ENCODE results near the gene PLEK. TPM values are rescaled to one million over a fixed set of nuclear protein-coding genes. Genes with fewer than 3 reads are reported as not detected.

The PLEK gene
- total RNA-seq, 1 experiment from 2014 or later = not detected

DNA sequence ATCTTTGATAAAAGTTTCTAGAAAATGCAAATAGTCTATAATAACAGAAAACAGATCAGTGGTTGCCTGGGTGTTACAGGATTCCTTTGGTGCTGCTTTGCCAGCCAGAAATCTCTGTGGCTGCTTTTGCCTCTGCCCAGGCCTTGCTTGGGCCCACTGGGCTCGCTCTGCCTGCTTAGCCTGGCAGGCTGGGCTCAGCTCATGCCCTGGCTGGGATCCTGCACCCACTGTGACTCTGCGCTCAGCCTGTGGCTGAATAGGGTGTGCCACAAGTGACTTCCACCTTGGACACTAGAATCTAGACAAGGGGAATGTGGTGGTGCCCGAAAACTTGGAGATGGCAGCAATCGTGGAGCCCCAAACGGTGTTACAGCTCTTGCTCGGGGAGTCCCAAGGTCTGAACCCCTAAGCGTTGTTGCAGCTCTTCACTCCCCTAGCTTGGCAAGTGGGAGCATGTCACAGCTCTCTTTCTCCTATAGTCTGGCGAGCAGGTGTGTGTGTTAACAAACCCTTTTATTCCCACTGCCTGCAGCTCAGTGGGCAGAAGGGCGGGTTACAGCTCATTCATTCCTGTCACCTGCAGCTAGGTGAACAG is 51.1 kb downstream of the PLEK start:
- DNase-seq (ENCODE audit: low read depth) = no peak

DNA sequence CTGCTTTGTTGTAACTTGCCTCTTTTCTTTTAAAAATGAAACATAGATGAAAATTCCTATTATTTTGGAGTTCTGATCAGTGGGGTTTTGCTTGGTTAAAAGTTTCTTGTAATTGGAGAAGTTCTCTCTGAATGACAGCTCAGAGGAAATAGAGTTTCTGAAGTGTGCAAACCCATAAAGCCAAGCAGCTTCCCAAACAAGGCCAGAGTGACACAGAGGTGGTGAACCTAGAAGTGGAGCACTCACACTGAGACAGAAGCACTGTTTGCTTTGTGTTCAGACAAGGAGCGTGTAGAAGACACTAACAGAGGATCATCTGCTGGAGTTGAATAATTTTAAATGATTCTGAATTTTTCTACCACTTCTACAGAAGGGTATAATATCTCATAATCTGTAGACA is 52.8 kb downstream of the PLEK start:
- DNase-seq (ENCODE audit: low read depth) = no peak

DNA sequence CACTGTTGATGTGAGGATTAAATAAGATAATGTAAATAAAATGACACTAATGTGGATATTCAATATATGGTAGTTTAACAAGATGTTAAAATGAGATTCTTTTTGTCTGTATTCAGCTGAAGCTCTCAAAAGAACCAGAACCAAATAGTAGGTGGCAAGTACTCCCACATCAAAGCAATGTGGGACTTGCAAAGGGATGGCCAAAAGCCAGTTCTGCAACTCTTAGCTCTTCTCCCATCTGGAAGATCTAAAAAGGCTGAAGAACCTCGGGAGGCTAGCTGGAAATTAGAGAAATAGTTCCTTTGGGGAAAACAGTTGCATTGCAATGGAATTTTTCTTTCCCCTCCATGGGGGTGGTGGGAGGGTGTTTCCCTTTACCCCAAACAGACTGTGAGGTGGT is 53.3 kb downstream of the PLEK start:
- no peak for DNase-seq (ENCODE audit: low read depth)

DNA sequence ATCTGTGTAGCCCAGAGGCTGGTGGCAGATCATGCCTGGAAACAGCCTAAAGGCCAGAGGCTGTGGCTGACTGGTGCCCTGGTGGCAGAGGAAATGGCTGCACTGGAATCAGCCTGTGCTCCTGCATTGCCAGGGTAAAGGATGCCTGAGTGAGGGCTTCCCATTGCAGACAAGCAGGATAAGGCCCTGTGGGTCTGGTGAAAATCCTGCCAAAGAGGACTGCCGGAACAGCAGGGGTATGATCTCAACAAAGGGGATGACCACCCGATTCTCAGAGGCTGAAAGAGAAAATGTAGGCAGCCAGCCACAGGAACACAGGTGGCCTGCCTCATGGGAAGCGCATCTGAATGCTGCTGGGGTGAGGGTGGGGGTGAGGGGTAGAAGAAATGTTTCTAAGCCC is 53.8 kb downstream of the PLEK start:
- no peak for DNase-seq (ENCODE audit: low read depth)

DNA sequence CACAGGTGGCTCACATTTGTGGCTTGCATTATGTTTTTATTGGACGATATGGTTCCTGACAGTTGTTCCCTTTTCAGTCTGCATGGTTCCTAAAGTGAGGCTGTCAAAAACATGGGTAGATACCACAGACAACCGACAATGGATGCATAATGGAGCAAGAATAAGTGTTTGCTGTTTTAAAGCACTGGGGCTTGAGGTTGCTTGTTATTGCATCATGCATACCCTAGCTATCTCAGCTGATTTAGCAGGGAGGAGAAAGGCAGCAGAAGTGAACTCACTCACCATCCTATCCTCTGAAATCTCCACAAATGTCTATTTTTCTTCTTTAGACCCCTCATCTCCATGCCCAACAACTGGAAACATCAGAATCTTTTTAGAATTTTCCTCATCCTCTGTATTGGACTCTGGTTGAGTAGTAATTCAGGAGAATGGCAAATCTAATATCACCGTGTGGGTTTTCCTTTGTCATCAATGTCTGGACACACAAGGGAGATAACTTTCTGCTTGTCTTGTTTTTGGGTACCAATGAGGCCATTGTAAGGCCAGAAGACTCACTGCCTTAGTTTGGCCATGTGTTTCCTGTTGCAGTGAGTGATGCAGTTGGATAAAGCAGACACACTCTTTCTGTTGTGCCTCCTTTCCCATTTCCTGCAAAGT is 55.3 kb downstream of the PLEK start:
- no peak for DNase-seq (ENCODE audit: low read depth)

DNA sequence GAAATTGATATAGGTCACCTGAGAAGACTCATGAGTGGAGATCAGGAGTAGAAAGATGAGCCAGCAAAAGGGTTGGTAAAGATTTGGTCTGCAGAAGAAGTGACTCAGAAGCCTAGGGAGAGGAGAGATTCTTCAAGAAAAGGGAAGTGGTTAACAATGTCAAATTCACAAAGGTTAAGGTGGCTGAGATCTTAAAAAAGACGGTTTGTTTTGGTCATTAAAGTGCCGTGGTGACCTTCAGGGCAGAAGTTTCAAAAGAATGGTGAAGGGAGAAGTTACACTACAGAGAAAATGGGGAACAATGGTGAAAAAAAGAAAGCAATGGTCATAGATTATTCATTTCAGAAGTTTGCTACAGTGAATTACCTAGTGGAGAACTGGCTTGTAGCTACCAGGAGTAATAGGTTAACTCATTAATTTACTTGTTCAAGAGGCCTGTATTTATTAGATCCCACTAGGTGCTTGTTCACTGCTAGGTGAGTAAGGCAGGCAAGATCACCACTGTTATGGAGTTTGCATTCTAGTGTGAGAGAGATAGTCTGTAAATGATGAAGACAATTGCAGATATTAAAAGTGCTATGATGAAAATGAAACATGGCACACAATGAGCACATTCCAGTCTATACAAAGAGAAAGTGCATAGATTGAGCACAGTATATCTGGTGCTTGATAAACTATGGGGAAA is 59.0 kb downstream of the PLEK start:
- DNase-seq (ENCODE audit: low read depth) = no peak

DNA sequence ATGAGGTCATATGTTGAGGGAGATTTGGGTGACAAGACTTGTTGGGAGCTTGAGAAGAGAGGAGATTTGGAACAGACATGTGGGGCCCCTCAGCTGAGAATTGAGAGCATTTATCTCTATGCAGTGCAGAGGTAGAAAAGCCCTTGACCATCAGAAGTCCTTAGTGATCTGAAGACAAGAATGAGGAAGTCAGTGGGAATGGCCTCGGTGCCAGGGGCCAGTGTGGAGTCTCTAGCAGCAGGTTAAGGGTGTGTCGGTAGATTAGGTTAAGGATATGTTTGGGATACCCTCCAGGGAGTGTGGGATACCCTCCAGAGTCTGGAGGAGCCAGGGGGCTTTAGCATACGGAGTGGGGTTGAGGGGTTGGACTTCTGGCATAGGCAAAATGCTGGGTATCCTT is 60.4 kb downstream of the PLEK start:
- no peak for DNase-seq (ENCODE audit: low read depth)

DNA sequence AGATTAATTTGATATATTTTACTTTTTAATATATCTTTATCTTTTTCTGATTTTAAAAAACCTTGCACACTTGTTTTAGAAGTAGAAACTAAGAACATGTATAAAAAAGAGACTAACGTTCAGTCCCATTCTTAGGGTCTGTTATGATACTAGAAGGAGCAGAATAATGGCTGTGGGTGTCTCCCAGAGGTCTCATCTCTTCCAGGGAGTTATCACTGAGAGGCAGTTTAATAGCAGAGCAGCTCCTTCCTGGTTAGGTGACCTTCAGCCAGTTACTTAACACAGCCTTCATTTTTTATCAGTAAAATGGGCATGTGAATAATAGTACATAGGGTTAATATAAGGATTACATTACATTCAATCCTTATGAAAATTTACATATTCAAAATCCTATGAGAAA is 61.4 kb downstream of the PLEK start:
- DNase-seq (ENCODE audit: low read depth) = no peak

DNA sequence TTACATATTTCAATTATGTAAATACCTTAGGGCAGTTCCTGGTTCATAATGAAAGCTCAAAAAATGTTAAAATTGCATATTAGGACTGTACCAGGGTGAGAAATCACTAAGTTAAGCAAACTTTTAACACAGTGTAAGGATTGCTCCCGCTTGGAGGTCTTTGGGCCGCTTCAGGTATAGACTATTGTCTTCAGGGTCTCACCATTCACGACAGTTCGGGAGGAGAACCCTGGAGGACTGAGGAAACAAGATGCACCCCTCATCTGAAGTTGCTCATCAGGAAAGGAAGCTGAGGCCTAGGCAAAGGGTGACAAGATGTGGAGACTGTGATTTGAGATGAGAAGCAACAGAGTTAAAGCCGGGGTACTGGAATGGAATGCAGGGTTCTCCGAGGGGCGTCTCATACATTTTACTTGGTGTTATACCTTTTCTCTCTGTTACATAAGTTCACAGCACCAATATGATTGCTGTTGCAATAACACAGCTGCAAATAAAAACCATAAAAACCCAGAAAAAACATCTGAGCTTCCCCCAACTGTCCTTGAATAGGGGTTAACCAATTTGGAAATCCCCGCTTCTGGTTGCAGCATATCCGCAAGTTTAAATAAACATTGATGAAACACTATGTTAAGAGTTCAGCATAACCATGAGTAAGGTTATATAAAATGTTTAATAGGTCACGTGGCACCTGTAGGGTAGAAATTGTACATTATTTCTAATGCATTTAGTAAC is 61.9 kb downstream of the PLEK start:
- DNase-seq (ENCODE audit: low read depth) = peak; percentile 40

DNA sequence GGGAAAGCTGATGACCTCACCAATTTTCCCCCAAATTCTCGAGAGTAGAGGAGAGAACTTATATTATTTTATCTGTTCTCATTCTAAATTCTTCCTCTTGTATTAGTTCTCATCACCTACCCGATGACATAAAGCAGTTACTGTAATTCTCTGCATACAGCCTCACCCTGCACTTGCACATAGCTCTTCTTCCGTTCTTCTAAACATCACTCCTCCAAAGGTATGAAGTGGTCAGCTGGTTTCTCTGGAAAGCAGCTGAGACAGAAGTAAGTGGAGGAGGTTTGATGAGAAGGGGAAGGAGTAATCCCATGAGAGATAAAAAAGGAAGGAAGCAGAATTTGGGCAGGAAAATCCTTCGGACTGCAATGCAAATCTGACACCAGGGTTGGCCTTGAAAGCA is 63.0 kb downstream of the PLEK start:
- DNase-seq (ENCODE audit: low read depth) = no peak

DNA sequence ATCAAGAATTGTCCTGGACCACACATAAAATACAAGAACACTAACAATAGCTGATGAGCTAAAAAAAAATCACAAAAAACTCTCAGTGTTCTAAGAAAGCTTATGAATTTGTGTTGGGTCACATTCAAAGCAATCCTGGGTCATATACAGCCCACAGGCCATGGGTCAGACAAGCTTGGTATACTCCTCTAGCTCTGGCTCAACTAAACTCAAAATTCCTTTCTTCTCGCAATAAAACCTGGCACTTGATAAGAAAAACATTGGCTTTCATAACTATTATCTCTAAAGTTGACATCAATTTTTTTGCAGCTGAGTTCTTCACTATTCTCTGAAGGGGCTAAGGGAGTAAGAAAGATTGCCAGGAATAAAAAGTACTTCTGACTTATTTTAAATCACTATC is 63.7 kb downstream of the PLEK start:
- DNase-seq (ENCODE audit: low read depth) = no peak

DNA sequence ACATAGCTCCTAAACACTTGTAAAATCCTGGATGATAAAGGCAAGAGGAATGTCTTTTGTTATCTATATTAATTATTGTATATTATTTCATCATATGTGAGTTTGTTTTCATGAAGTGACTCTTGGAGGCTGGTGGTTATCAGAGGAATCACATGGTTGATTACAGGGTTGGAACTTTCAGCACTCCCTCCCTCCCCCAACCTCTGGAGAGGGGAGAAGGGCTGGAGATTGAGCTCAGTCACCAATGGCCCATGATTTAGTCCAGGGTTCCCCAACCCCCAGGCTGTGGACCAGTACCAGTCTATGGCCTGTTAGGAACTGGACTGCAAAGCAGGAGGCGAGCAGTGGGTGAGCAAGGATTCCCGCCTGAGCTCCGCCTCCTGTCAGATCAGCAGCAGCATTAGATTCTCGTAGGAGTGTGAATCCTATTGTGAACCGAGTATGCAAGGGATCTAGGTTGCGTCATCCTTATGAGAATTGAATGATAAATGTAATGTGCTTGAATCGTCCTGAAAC is 64.3 kb downstream of the PLEK start:
- no peak for DNase-seq (ENCODE audit: low read depth)

DNA sequence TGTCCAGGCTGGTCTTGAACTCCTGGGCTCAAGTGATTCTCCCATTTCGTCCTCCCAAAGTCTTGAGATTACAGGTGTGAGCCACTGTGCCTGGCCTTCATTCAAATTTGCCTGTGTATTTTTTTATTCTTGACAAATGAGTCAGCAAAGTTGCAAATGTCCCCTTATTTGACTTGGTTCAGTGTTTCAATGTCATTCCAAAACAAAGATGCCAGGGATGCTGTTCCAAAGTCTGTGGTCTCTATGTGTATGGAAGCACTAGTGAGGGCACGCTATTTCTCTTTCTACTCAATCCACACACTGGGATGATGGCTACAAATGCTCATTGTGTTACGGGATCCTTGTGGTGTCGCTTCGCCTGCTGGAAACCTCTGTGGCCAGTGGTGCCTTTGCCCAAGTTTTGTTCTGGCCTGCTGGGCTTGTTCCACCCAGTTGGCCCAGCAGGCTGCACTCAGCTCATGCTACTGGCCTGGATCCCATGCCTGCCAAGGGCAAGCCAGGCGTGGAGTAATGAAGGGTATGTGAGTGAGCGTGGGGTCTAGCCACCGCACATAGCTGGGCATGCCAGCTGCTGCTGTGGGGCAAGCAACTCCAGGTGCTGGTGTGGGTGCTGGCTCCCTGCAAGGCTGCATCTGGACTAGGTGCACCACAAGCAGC is 66.4 kb downstream of the PLEK start:
- no peak for DNase-seq (ENCODE audit: low read depth)

DNA sequence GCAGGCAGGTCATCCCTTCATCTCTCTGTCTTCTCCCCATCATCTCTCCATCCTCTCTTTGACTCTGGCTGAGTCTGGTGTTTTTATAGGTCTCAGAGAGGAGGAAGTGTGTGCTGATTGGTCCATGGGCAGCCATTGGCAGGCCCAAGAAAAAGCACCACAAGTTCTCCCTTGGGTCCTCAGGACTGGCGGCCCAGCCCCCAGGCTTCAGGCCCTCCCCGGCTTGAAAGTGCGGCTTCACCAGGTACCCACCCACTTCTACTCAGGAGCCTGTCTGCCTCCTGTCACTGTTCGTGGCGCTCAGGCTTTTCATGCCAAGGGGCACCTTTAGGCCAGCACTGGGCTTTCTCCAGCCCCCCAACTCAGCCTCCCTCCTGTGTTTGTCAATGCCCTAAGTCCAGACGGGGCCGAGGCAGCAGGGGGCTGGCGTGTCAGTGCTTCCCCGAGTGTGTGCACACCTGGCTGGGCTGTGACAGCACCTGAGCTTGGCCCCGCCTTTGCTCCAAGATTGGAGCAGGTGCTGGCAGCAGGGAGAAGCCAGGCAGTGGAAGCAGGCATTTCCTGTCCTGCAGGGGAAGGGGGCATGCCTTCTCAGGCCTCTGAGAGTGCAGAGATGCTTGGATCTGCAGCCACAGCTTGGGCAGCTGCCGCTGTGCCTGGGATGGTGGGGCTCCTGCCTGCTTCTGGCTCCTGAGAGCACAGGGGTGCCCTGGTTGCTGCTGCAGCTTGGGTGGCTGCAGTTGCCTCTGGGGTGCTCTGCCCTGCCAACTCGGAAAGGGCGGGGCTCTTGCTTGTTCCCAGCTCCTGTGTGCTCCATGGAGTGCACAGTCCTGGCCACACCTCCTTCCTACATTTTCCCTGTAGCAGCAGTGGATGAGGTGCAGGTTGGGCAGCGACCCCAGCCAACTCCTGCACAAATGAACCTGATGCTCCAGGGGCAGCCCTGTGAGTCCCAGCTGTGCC is 67.9 kb downstream of the PLEK start:
- no peak for DNase-seq (ENCODE audit: low read depth)

DNA sequence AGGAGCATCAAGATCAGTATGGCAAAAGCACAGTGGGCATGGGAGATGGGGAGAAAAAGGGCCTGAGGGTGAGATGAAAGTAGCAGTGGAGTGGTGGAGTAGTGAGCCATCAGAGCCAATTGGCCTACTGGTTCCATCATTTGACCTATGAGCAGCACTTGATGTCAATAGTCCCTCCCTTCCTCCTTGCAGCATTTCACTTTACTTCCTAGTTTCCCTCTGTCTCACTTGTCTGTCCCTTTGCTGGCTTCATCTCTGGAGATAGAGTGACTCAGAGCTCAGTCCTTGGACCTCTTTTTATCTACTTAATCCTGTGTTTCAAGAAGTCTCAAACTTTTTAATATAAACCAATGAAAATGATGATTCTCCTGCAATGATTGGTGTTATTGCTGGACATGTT is 69.9 kb downstream of the PLEK start:
- no peak for DNase-seq (ENCODE audit: low read depth)

DNA sequence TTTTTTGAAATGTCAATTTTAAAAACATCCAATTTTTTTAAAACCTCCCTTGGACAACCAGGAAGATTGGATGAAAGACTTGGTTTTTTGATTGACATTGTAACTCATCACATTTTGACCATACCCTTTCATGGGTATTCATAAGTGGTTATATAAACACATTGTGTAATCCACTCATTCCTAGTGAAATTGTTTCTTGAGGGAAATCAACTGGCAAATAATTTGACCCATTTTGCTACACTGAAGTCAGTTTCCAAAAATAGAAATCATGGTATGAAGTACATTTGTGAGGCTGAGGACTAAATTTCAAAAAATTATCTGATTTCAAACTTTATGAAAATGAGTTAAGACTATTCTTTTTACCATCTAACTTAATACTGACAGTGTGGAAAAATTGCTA is 70.5 kb downstream of the PLEK start:
- DNase-seq (ENCODE audit: low read depth) = no peak

DNA sequence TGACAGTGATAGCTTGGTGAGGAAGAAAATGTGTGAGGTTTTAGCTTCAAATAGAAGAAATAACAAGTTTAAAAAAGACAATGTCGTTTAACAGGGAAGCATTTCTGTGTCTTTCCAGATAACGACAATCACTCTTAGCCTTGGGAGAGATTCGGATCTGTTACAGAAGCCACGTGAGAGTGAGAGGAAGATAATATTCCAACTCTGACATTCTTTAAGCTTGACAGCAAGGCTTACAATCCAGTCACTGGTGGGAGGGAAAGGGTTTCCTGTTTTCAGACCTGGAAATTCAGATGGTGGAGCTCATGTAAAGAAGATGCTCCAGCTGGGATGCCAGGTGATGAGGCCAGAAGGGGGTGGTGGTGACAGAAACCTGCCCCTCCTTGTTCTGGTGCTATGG is 71.2 kb downstream of the PLEK start:
- DNase-seq (ENCODE audit: low read depth) = no peak

DNA sequence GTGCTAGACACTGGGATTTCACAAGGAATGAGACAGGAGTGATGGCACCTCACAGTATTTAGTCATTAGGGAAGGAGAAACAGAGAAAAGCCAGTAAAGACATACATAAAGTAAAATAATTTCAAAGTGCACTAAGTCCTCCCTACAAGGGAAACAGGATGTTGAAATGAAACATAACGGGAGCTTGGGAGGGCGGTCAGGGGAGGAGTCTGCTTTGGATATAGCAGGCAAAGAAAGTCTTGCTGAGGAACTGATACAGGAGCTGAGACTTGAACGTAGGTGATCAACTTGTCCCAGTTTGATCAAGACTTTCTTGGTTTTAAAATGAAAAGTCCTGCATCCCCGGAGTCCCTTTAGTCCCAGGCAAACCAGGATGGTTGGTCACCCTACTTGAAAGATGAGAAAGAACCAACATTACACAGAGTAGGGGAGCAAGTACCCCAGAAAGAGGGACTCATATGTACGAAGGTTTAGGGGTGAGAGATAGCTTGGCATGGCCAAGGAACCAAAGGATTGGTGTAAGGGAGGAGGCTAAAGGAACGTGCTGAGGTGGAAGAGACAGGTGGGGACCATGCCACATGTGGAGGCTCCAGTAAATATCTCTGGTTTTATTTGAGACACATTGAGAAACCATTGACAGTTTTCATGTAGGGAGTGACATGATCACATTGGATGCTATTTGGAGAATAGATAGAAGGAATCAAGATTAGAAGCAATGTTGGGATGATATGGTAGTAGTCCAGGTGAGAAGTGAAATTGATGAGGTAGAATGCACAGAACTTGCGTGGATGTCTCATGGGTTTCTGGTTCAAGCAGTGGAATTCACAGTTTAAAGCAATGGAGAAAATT is 73.6 kb downstream of the PLEK start:
- no peak for DNase-seq (ENCODE audit: low read depth)

DNA sequence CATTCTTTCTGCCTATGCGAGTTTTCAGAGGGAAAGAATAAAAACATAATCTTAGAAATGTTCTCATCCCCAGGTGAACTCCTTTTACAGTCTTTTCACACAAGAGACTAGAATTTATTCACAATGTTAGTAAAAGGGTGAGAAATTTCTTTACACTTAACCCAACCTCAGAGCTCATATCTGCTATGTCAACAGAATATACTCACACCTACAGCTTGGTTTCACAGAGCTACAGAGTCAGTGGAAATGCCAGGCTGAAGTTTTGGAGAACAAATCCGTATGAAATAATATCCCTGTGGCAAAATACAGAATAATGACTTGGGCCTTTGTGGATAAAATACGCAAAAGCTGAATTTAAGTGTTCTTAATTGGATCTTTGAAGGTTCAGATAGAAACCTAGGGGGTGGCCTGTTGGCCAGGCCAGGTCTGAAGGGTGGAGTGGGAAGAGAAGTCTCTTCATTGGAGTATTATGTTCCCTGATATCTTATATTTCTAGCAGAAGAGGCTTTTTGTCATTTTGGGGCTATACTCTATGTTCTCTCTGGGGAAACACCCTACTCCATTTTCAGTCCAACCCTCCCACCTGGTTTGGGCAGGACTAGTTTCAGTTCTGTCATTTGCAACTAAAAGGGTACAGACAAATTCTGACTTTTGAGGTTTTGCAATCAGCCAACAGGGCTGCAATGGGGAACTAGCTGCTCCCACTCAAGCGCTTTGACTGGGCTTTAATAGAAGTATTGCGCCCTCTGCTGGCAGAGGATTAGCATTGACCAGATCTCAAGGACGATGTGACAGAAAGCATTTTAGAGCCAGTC is 76.3 kb downstream of the PLEK start:
- peak; percentile 71 for DNase-seq (ENCODE audit: low read depth)

Data from Daoy (cell line).